ENCODE data around the gene SZRD1. TPM values are rescaled to one million over a fixed set of nuclear protein-coding genes. Genes with fewer than 3 reads are reported as not detected.
A peak's percentile ranks its signal among the peaks of the same experiment; 100 is the strongest.

The SZRD1 gene
- total RNA-seq, 1 experiment from 2014 or later, result 175 TPM

DNA sequence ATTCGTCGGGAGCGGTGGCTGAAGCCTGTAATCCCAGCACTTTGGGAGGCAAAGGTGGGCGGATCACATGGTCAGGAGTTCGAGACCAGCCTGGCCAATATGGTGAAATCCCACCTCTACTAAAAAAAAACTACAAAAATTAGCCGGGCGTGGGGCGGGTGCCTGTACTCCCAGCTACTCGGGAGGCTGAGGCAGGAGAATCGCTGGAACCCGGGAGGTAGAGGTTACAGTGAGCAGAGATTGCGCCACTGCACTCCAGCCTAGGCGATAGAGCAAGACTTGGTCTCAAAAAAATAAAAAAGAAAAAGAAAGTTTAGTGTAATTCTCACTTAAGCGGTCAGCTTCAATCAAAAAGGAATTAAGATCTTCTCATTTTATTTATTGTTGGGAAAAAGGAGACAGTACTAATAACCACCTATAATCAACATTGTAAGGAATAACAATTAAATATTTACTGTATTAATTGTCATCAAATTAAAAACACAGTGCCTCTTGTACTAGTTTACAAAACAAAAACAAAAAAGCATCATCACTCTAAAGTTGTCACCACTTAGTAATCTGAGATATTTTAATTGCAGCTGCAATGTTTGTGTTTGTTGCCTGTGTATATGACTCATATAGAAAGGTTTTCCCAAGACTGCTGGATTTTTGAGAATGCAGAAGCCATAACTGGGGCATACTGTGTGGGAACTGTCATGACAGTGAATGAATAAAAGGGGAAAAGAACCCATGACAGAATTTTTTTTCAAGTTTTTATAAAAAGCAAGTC, 18.4 kb upstream of the SZRD1 start:
- H3K36me3 ChIP-seq (ENCODE audit: control insufficient read depth, insufficient read depth, low read length), result no peaks in the 10 kb centered on the region; the same call in 1 of the 2 replicates
- POLR2A ChIA-PET, result no interaction called here
- peak overlapping the region in 1 of 2 experiments; percentile 75; a peak in 1 of 4 replicates for H3K4me3 ChIP-seq (ENCODE audit: low read depth in 2 of 2, low read length in 2 of 2)
- CTCF ChIA-PET, result interaction anchor here (0.6 kb wide), 1 partner anchor 634 kb away, joined by 8 read pairs; no protein-coding TSS in a partner anchor
- H3K9me3 ChIP-seq (ENCODE audit: control insufficient read depth, insufficient read depth, low read depth, low read length), result no peaks in the 10 kb centered on the region
- DNase-seq (ENCODE audit: low read depth, low spot score) (no peak), ATAC-seq (peak; percentile 61)
- no peaks in the 10 kb centered on the region for H3K27me3 ChIP-seq (ENCODE audit: control insufficient read depth, insufficient read depth, low read length)
- H3K4me1 ChIP-seq (ENCODE audit: control insufficient read depth, insufficient read depth, low read length), result peaks cover 29% of the 10 kb centered on the region
- intact Hi-C loops (cut with micrococcal nuclease; ENCODE audit: unreplicated experiment), result no loop called here
- no peak for TF ChIP-seq SIN3A (IDR thresholded peaks at IDR 0.05; ENCODE audit: borderline replicate concordance, insufficient read depth, low read depth, low read length)
- TF ChIP-seq, protein P1, sequence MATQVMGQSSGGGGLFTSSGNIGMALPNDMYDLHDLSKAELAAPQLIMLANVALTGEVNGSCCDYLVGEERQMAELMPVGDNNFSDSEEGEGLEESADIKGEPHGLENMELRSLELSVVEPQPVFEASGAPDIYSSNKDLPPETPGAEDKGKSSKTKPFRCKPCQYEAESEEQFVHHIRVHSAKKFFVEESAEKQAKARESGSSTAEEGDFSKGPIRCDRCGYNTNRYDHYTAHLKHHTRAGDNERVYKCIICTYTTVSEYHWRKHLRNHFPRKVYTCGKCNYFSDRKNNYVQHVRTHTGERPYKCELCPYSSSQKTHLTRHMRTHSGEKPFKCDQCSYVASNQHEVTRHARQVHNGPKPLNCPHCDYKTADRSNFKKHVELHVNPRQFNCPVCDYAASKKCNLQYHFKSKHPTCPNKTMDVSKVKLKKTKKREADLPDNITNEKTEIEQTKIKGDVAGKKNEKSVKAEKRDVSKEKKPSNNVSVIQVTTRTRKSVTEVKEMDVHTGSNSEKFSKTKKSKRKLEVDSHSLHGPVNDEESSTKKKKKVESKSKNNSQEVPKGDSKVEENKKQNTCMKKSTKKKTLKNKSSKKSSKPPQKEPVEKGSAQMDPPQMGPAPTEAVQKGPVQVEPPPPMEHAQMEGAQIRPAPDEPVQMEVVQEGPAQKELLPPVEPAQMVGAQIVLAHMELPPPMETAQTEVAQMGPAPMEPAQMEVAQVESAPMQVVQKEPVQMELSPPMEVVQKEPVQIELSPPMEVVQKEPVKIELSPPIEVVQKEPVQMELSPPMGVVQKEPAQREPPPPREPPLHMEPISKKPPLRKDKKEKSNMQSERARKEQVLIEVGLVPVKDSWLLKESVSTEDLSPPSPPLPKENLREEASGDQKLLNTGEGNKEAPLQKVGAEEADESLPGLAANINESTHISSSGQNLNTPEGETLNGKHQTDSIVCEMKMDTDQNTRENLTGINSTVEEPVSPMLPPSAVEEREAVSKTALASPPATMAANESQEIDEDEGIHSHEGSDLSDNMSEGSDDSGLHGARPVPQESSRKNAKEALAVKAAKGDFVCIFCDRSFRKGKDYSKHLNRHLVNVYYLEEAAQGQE (IDR thresholded peaks at IDR 0.05; ENCODE audit: insufficient read depth in 1 of 2, low read depth in 2 of 2, low read length in 1 of 2), result no peak
- no peak for TF ChIP-seq POLR2AphosphoS5 (IDR thresholded peaks at IDR 0.05; ENCODE audit: low read depth, low read length)
- TF ChIP-seq TCF7L2 (IDR thresholded peaks at IDR 0.05; ENCODE audit: low read depth, low read length), result no peak
- TF ChIP-seq, protein P2, sequence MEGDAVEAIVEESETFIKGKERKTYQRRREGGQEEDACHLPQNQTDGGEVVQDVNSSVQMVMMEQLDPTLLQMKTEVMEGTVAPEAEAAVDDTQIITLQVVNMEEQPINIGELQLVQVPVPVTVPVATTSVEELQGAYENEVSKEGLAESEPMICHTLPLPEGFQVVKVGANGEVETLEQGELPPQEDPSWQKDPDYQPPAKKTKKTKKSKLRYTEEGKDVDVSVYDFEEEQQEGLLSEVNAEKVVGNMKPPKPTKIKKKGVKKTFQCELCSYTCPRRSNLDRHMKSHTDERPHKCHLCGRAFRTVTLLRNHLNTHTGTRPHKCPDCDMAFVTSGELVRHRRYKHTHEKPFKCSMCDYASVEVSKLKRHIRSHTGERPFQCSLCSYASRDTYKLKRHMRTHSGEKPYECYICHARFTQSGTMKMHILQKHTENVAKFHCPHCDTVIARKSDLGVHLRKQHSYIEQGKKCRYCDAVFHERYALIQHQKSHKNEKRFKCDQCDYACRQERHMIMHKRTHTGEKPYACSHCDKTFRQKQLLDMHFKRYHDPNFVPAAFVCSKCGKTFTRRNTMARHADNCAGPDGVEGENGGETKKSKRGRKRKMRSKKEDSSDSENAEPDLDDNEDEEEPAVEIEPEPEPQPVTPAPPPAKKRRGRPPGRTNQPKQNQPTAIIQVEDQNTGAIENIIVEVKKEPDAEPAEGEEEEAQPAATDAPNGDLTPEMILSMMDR (IDR thresholded peaks at IDR 0.05), result no peak
- BruUV-seq (replicated peaks), result no TSS peak
- in situ Hi-C loops (cut with HindIII; ENCODE audit: low pct_unique_long_range_greater_than_20kb, low sequenced_read_pairs), result no loop called here
- H3K27ac ChIP-seq (ENCODE audit: low read length), result peak overlapping the region; percentile 65

DNA sequence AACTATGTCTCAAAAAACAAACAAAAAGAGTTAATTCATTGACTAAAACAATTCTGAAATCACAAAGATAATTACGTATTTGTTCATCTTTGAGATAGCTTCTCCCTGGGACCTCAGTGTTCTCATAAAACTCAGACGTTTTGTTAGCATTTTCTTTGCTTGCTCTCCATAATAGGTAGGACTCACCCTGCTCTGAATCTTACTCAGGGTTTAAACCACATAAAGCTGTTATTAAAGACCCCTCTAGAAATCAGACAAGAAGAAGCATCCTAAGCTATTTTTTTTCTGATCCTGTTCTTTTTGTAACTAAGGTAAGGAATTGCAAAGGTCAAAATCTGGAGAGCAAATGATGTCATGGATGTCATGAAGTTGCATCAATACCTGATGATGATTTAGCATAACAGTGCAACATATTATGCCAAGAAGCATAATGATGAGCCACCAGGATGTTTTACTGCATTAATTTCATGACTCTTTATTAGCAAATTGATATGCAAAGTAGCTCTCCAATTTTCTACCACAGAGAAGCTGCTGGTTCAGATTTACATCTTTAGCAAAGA, 17.1 kb upstream of the SZRD1 start:
- POLR2A ChIA-PET, result no interaction called here
- Histone ChIP-seq H3K36me3 (ENCODE audit: control insufficient read depth, insufficient read depth, low read length) (no peaks in the 10 kb centered on the region; the same call in 1 of the 2 replicates), H3K27ac (ENCODE audit: low read length) (peak overlapping the region; percentile 65; the same call in 1 of the 2 replicates), H3K4me3 (ENCODE audit: low read depth in 2 of 2, low read length in 2 of 2) (peak overlapping the region; percentile 75), H3K9me3 (ENCODE audit: control insufficient read depth, insufficient read depth, low read depth, low read length) (no peaks in the 10 kb centered on the region), H3K27me3 (ENCODE audit: control insufficient read depth, insufficient read depth, low read length) (no peaks in the 10 kb centered on the region), H3K4me1 (ENCODE audit: control insufficient read depth, insufficient read depth, low read length) (peaks cover 29% of the 10 kb centered on the region)
- no peak for TF ChIP-seq TCF7L2 (IDR thresholded peaks at IDR 0.05; ENCODE audit: low read depth, low read length)
- TF ChIP-seq, protein P1 (IDR thresholded peaks at IDR 0.05; ENCODE audit: insufficient read depth in 1 of 2, low read depth in 2 of 2, low read length in 1 of 2), result no peak
- no peak for TF ChIP-seq SIN3A (IDR thresholded peaks at IDR 0.05; ENCODE audit: borderline replicate concordance, insufficient read depth, low read depth, low read length)
- TF ChIP-seq, protein P2 (IDR thresholded peaks at IDR 0.05), result no peak
- no peak for TF ChIP-seq POLR2AphosphoS5 (IDR thresholded peaks at IDR 0.05; ENCODE audit: low read depth, low read length)
- in situ Hi-C loops (cut with HindIII; ENCODE audit: low pct_unique_long_range_greater_than_20kb, low sequenced_read_pairs), result no loop called here
- intact Hi-C loops (cut with micrococcal nuclease; ENCODE audit: unreplicated experiment), result no loop called here
- ATAC-seq (no peak), DNase-seq (ENCODE audit: low read depth, low spot score) (no peak)
- no TSS peak for BruUV-seq (replicated peaks)
- CTCF ChIA-PET, result interaction anchor here (0.7 kb wide), 1 partner anchor 13 kb away, joined by 4 read pairs; no protein-coding TSS in a partner anchor

Measured in Panc1 (cell line).